GM19397 (cell line): Measurements from ENCODE around the gene CLDND2.
A peak's percentile ranks its signal among the peaks of the same experiment; 100 is the strongest.

ENCODE experiments used
- ATAC-seq: cut with Tn5 transposase; IDR thresholded peaks from one replicate; pipeline ENCODE4 v1.9.1; 2021; ENCODE audit warnings: mild to moderate bottlenecking, moderate library complexity; ENCODE audit not compliant: unreplicated experiment

CLDND2 gene

DNA sequence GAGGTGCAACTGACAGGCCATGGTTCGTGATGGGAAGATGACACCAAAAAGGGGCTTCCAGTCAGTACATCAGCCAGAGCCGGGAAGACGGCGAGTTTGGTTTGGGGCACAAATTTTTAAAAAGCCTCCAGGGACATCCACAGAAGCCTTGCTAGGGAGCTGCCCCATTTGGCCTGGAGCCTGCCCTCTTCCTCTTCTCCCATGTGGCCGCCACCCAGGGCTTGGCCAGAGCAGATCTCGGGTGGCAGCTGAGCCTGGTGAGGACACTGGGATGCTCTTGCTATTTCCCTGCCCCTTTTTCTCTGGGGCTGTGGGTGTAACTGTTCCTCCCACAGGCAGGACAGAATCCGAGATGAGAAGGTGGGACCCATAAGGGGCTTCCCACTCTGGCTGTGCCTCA lies 10.9 kb downstream of the CLDND2 start:
- ATAC-seq: no peak

DNA sequence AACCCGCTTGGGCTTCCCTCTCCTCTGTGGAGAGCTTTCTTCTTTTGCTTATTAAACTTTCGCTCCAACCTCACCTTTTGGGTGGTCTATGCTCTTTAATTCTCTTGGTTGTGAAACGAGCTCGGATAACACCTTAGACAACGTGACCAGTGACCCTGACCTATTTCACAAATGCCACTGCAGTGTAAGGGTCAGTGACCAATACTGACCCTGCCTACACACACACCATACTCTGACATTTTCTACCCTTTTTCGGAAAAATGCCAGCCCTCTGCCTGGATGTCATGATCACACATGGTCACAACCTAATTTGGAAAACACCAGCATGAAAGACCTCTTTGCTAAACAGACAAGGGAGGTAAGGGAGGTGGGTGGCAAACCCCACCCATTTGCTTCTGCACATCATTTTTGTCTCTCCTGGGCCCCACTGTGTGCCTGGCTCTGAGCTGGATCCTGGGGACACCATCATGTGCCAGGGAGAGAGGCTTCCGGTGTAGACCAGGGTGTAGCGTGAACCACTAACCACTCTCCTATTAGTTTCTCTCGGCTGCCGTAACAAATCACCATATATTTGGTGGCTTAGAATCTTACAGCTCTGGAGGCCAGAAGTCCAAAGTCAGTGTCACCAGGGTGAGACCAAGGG lies 12.5 kb downstream of the CLDND2 start:
- ATAC-seq: no peak

GRCh38 chr19:51354742-51355148 lies 14.1 kb downstream of the CLDND2 start:
- ATAC-seq: no peak

- no peak for ATAC-seq
Measured at GRCh38 chr19:51354103-51354741, 14.6 kb downstream of the CLDND2 start.

DNA sequence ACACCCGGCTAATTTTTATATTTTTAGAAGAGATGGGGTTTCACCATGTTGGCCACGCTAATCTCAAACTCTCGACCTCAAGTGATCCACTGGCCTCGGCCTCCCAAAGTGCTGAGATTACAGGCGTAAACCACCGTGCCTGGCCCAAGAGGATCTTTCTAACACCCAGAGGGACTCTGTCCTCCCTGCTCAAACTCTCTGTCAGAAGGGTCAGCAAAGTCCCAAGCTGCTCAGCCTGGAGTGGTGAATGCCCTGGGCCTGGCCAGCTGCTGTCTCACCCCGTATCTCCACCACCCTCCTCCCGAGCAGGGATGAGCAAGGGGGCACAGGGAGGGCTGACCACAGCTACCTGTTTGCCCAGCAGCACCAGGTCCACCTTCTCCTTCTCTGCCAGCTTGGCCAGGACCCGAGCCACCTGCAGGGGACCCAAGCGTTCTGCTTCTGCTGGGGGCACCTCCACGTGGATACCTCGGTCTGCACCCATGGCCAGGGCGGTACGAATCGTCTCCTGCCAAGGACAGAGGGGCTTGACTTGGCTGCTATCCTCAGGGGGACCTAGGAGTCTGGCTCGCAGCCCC lies 15.9 kb downstream of the CLDND2 start:
- no peak for ATAC-seq

- ATAC-seq: no peak
Measured at GRCh38 chr19:51351266-51351990, 17.4 kb downstream of the CLDND2 start.

- no peak for ATAC-seq
Measured at GRCh38 chr19:51347209-51347928, 21.4 kb downstream of the CLDND2 start.

DNA sequence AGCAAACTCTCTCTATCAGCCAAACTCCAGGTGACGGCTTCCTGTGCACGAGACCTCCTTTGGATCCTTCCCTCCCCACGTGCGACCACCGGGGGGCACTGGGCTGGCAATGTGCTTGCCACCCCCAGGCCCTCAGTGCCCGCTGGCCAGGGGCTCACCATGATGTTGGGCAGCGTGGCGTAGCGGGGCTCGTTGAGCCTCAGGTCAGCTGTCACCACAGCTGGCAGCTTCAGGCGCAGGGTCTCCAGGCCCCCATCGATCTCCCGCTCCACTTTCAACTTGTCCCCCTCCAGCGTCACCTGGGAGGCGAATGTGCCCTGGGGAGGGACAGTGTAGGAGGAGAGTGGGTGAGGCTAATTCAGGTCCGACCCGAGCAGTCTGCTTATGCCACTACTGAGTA lies 22.1 kb downstream of the CLDND2 start:
- ATAC-seq: no peak

GRCh38 chr19:51345076-51345620 lies 23.7 kb downstream of the CLDND2 start:
- no peak for ATAC-seq

DNA sequence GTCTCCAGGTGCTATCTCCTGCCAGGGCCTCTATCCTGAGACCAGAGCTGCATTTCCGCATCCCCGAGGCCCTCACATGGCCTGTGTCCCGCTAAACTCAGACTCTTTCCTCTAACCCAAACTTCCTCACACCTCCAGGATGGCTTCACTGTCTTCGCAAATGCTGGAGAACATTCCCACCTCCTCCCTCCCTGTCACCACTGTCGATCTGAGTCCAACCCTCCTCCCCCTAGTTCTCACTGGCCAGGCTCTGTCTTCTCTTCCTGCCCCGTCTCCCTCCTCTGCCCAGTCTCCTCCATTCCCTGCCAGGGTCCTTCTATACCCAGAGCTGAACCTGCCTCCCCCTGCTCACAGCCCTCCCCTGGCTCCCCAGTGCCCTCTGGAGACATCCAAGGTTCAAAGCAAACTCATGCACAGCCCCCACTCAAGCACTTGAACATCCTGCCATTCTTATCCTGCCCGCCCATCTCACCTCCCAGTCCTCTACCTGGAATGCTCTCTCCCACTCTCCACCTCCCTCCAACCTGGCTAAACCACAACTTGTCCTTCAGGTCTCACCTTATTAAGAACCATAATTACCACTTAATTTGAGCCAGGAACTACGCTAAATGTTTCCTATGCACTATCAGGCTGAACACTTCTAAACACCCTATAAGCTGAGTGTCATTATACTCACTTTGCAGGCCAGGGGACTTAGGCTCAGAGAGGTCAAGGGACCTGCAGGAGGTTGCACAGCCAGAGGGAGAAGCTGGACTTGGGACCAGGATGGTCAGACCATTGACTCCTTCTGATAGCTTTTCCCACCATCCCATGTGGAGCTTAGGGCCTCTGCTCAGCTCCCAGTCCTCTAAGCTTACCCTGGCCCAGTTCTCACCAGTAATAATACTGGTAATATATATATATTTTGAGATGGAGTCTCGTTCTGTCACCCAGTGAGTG lies 25.9 kb downstream of the CLDND2 start:
- no peak for ATAC-seq

DNA sequence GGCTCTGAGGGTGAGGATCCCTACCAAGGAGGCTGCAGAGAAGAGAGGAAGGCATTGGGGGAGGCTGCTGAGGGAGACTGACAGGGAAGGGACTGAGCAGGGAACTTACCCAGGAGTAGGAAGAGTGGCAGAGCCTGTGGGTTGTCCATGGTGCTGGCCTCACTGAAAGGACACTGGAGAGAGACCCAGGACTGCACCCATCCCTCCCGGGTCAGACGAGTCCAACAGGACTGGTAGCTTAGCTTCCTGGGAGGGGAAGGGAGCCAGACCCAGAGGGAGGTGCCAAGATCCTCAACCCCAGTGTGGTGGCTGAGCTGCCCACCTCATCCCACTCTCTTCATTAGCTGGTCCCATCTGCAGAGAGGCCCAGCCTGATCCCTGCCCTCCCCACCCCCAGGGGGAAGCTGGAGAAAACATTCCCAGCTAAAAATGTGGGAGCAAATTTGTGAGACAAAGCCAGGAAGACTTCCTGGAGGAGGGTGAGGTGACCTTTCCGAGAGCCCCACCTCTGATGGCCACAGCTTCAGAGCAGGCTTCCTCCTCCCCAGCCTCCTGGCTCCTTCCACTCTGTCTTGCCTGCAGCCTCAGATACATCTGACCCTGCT lies 26.7 kb downstream of the CLDND2 start, which contains the start of gene VSIG10L:
Gene VSIG10L, minus strand, starts transcription at position 164 of the 605 bp plus-strand sequence. Its CDS starts 15 bp downstream, at position 149.
- no peak for ATAC-seq

- no peak for ATAC-seq
Measured at GRCh38 chr19:51341066-51341465, 27.7 kb downstream of the CLDND2 start.

DNA sequence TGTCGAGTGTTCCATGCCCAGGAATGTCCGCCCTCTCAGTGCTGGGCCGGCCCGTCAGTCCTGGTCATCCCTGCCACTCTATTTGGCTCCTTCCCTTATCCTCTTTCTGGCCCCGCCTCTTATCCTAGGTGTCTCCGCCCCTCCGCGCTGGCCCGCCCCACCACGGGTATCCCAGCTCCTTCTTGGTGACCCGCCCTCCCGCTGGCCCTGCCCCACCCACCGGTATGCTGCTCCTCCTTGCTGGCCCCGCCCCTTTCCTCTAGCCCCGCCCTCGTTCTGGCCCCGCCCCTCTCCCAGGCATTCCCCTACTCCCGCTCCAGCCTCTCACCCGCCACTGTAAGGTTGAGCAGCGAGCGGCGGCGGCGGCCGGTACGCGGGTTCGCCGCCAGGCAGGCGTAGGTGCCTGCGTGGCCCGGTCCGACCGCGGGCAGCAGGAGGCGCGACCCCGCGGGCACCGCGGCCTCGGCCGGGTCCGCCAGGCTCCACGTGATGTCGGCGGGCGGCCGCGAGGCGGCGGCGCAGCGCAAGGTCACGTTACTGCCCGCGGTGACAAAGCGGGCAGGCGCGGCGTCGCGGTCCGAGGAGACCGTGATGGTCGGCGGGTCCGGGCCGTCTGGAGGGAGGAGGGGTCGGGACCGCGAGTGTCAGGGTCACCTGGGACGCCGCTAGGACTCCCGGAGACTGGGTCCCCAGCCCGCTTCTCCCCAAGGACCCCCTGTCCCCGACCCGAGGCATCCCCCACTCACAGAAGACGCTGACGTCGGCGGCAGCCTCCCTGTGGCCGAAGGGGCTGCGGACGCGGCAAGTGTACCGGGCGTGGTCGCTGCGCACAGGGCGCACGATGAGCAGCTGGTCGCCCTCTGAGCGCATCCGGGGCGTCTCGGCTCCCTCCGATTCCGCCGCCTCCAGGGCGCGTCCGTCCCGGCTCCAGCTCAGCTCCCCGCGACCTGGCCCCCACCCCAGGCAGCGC lies 28.8 kb downstream of the CLDND2 start:
- peak; percentile 47 for ATAC-seq

GRCh38 chr19:51339313-51339686 lies 29.5 kb downstream of the CLDND2 start:
- ATAC-seq: no peak

DNA sequence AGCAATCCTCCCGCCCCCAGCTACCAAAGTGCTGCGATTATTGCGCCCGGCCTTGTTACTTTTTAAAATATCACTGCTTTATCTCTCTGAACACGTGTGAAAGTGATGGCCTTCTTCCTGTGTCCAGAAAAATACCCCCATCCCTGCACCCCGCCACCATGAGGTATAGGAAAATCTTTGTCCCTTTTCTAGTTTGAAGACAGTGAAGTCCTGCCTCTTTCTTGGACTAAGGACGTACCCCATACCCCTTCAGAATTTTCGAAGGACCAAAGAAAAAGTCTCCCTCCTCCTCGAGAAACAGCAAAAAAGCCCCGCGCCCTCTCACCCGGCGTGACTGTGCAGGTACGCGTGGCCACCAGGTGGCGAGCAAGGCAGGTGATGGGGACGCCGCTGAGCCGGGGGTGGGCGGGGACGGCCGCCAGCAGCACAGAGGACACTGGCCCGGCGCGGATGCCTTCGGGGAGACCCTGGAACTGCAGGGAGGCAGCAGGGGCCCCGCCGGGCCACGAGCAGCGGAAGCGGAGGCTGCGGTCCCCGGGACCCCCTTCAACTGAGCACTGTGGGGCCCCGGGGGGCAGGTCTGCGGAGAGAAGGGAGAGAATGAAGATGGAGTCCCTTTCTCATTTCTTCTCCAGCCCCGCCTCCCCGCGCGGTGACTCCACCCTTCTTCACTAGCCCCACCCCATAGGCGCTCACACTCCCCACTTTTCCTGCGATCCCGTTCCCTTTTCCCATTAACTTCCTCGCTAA lies 30.1 kb downstream of the CLDND2 start:
- peak; percentile 72 for ATAC-seq

DNA sequence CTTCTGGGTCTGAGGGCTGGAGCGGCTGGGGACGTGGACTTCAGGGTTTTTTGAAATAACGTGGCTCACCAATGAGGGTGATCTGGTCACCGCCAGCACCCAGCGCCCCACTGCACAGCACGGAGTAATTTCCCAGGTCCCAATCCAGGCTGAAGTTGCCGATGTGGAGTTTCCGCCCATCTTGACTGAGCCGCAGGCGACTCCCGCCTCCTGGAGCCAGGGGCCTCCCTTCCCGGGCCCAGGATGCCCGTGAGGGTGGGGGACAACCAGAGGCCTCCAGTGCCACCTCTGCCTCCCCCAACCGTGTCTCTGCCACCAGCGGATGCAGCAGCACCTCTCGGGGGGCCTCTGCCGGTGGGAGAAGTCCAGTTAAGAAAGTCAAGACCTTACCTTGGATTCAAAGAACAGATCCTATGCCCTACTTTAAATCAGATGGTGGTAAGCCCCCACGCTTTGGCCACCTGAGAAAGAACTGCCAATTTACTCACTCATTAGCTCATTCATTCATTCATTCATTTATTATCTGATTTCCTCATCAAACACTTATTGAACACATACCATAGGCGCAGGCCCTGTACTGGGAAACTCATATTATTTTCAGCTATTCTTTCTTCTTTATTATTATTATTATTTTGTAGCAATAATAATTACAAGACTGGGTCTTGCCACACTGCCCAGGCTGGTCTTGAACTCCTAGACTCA lies 30.8 kb downstream of the CLDND2 start:
- no peak for ATAC-seq
